ENCODE measurements around the gene SLC29A3. TPM values are rescaled to one million over a fixed set of nuclear protein-coding genes. Genes with fewer than 3 reads are reported as not detected.

Gene SLC29A3
- total RNA-seq, 1 donor from 2014 or later, result 0.53 TPM

DNA sequence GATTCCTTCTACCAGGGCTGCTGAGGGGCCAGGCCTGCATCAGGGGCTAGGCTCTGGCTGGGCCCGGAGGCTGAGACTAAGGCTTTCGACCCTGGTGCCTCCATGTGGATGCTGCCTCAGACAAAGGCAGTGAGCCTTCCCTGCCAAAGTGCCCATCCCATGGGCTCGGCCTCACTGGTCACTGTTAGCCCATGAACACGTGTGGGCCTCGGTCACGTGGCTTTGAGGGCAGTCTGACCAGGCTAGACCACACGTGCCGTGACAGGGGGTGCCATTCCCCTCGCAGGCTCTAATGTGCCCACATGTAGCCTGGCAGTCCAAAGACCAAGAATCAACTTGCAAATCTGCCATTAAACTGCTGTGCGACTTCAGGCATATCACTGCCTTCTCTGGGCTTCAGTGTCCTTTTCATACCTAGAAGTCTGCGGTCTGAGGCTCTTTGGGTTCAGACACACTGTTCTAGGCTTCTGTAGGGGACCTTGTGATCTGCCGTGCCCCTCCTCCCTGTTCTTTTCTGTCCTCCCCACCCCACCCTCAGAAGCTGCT, 17.6 kb upstream of the SLC29A3 start:
- no peak for FAIRE-seq
- TF ChIP-seq, protein P1, sequence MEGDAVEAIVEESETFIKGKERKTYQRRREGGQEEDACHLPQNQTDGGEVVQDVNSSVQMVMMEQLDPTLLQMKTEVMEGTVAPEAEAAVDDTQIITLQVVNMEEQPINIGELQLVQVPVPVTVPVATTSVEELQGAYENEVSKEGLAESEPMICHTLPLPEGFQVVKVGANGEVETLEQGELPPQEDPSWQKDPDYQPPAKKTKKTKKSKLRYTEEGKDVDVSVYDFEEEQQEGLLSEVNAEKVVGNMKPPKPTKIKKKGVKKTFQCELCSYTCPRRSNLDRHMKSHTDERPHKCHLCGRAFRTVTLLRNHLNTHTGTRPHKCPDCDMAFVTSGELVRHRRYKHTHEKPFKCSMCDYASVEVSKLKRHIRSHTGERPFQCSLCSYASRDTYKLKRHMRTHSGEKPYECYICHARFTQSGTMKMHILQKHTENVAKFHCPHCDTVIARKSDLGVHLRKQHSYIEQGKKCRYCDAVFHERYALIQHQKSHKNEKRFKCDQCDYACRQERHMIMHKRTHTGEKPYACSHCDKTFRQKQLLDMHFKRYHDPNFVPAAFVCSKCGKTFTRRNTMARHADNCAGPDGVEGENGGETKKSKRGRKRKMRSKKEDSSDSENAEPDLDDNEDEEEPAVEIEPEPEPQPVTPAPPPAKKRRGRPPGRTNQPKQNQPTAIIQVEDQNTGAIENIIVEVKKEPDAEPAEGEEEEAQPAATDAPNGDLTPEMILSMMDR (IDR thresholded peaks at IDR 0.05; ENCODE audit: insufficient read depth, low read length, severe bottlenecking), result no peak
- no peak overlapping the region for H3K4me3 ChIP-seq (ENCODE audit: low read depth, low read length)
- peaks cover 22% of the 10 kb centered on the region for H3K36me3 ChIP-seq (ENCODE audit: control insufficient read depth, insufficient read depth, low read length)
- H3K27me3 ChIP-seq (ENCODE audit: control insufficient read depth, insufficient read depth, low read length), result no peaks in the 10 kb centered on the region
- no peak for DNase-seq (ENCODE audit: low read depth)

DNA sequence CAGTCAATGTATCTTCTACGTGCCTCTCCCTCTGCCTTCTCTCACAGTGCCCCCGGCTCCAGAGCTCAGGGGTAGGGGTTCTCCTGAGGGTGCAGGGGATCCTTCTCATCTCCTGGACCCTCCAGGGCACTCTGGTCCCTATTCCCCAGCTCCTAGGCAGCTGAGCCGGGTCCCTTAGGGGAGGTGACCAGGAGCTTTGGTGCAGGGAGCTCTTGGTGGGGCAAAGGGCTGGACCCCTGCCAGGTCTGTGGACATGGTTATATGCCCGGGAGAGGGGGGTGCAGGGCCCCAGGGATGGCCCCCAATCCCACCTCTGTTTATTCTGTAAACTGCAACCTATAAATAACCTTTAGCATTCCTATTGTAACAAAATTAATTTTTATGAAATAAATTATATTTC, 16.6 kb upstream of the SLC29A3 start:
- FAIRE-seq, result no peak
- H3K36me3 ChIP-seq (ENCODE audit: control insufficient read depth, insufficient read depth, low read length), result peaks cover 21% of the 10 kb centered on the region
- no peak for DNase-seq (ENCODE audit: low read depth)
- TF ChIP-seq, protein P1 (IDR thresholded peaks at IDR 0.05; ENCODE audit: insufficient read depth, low read length, severe bottlenecking), result no peak
- H3K27me3 ChIP-seq (ENCODE audit: control insufficient read depth, insufficient read depth, low read length), result no peaks in the 10 kb centered on the region
- H3K4me3 ChIP-seq (ENCODE audit: low read depth, low read length), result no peak overlapping the region

DNA sequence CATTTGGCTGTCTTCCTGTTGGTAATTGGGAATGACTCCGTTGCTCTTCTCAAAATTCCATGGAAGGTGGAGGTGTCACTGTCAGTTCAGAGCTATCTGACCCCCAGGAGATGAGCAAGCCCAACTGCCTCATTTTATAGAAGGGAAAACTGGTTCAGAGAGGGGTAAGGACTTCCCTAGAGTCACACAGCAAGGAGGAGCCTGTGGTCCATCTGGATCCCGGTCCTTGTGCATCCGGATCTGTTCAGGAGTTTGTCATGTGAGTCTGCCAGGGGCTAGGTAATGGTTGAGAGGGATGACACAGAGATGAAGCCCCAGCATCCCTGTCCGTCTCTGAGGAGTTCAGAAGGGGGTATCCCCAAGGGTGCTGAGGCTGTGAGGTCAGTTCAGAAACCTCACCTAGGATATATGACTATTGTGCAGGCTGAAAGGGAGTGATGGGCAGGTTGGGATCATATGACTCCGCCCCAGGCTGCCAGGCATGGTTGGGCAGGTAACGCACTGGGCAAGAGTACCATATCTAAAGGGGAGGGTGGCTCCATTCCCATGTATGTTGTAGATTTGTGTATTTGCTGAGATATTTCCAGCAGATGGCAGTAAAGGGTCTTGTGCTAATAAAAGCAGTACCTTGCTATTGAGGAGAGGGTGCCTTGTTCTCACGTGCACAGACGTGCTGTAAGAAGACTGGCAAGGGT, 16.0 kb upstream of the SLC29A3 start:
- TF ChIP-seq, protein P1 (IDR thresholded peaks at IDR 0.05; ENCODE audit: insufficient read depth, low read length, severe bottlenecking), result peak; percentile 58
- Histone ChIP-seq H3K4me3 (ENCODE audit: low read depth, low read length) (no peak overlapping the region), H3K27me3 (ENCODE audit: control insufficient read depth, insufficient read depth, low read length) (no peaks in the 10 kb centered on the region), H3K36me3 (ENCODE audit: control insufficient read depth, insufficient read depth, low read length) (peaks cover 15% of the 10 kb centered on the region)
- FAIRE-seq (no peak), DNase-seq (ENCODE audit: low read depth) (peak; percentile 72)

DNA sequence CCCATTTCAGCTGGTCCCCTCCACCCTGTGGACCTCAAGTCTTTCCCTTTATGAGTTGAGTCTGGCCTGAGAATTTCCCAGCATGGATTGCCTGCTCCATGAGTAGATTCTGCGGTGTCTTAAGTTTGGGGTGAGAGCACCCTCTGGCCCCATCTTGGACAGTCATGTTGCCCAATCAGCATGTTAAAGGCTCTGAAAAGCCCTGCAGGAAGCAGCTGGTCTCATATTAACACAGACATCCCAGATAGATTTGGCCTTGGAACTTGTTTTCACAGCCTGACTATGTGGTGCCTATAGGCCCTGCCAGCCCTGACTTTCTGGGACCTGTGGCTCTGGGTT, 15.5 kb upstream of the SLC29A3 start:
- Histone ChIP-seq H3K36me3 (ENCODE audit: control insufficient read depth, insufficient read depth, low read length) (peaks cover 14% of the 10 kb centered on the region), H3K27me3 (ENCODE audit: control insufficient read depth, insufficient read depth, low read length) (no peaks in the 10 kb centered on the region), H3K4me3 (ENCODE audit: low read depth, low read length) (no peak overlapping the region)
- DNase-seq (ENCODE audit: low read depth), result no peak
- TF ChIP-seq, protein P1 (IDR thresholded peaks at IDR 0.05; ENCODE audit: insufficient read depth, low read length, severe bottlenecking), result no peak
- no peak for FAIRE-seq

DNA sequence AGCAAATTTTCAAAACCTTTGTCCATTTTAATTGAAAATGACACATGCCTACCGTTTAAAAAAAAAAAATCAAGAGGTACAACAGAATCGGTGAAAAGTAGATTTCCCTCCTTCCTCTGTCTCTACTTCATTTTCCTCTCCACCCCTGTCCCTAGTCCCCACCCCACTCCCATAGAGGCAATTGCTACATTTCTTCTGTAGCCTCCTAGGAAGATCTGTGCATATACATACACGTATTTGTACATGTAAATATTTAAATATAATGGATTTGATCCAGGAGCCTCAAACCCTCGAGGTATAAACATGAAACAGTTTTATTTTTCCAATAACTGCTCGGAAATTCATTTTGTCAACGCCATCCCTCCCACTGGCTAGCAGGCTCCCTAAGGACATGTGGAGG, 14.1 kb upstream of the SLC29A3 start:
- DNase-seq (ENCODE audit: low read depth) (no peak), FAIRE-seq (no peak)
- Histone ChIP-seq H3K27me3 (ENCODE audit: control insufficient read depth, insufficient read depth, low read length) (no peaks in the 10 kb centered on the region), H3K4me3 (ENCODE audit: low read depth, low read length) (no peak overlapping the region), H3K36me3 (ENCODE audit: control insufficient read depth, insufficient read depth, low read length) (peaks cover 7% of the 10 kb centered on the region)
- TF ChIP-seq, protein P1 (IDR thresholded peaks at IDR 0.05; ENCODE audit: insufficient read depth, low read length, severe bottlenecking), result no peak

DNA sequence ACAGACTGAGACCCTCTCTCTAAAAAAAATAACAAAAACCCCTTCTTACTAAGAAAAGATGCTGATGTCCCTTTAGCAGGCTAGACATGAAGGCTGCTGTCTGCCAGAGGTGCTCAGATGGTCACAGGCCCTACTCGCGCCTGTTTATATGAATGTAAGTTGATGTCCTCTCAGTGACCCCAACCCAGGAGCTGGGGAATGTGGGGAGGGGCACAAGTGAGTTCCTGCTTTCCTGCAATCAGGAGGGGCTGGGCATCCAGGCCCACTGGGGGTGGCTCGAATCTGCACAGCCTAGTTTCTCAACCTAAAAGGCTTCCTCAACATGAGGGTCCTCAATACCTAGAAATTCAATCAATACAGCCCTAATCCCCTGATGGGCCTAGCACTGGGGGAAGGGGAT, 12.1 kb upstream of the SLC29A3 start:
- H3K27me3 ChIP-seq (ENCODE audit: control insufficient read depth, insufficient read depth, low read length), result peaks cover 3% of the 10 kb centered on the region
- FAIRE-seq (no peak), DNase-seq (ENCODE audit: low read depth) (no peak)
- H3K36me3 ChIP-seq (ENCODE audit: control insufficient read depth, insufficient read depth, low read length), result peaks cover 3% of the 10 kb centered on the region
- TF ChIP-seq, protein P1 (IDR thresholded peaks at IDR 0.05; ENCODE audit: insufficient read depth, low read length, severe bottlenecking), result no peak
- H3K4me3 ChIP-seq (ENCODE audit: low read depth, low read length), result no peak overlapping the region
